A549 (cell line): ENCODE measurements around the gene PPP2R2D. TPM values are rescaled to one million over a fixed set of nuclear protein-coding genes. Genes with fewer than 3 reads are reported as not detected.

Experiments
- ATAC-seq, 2 experiments: fragments of 200-7000 bp in 1 of 2; fragments of >200 bp in 1 of 2; cut with Nextera tagmentation in 1 of 2; cut with Tn5 transposase in 1 of 2; 3 replicates each; pipeline versions ENCODE4 v1.8.0 to v1.9.1; 2018 to 2020; ENCODE audit warnings: mild to moderate bottlenecking in 1 of 2, moderate library complexity in 1 of 2
- CTCF ChIA-PET: fragments of 300-600 bp; sonication (Branson Sonifier 250); formaldehyde crosslinking; extraction: SDS; loops from one replicate; lab custom pipeline; 2021; ENCODE audit warnings: antibody characterized with exemption, inconsistent platforms; lab: Yijun Ruan, JAX
- POLR2A ChIA-PET: fragments of 350-600 bp; formaldehyde crosslinking; extraction: SDS; loops from one replicate; lab custom pipeline; 2021; ENCODE audit warnings: antibody characterized with exemption, inconsistent platforms; lab: Yijun Ruan, JAX
- DNase-seq, 2 experiments: peaks; one replicate each; pipeline versions ENCODE4 v3.0.0 to v3.0.0-alpha.2; 2011 to 2016; ENCODE audit warnings: low read depth in 1 of 2, low spot score in 1 of 2
- FAIRE-seq: peaks from 2 replicates; lab custom pipeline; 2011; peaks lifted over from hg19 to GRCh38; lab: Jason Lieb, UNC
- H3K27ac ChIP-seq, 2 experiments: fragments of >200 bp; sonication (Bioruptor Twin); formaldehyde crosslinking; 3 replicates each; pipeline ENCODE4 v1.5.1; 2016 to 2017
- H3K4me1 ChIP-seq: fragments of >200 bp; sonication (Bioruptor Twin); formaldehyde crosslinking; 3 replicates; pipeline ENCODE4 v1.6.1; 2016
- H3K4me2 ChIP-seq: fragments of >200 bp; sonication (Bioruptor Twin); formaldehyde crosslinking; 3 replicates; pipeline ENCODE4 v1.6.1; 2016
- H3K4me3 ChIP-seq: fragments of >200 bp; sonication (Bioruptor Twin); formaldehyde crosslinking; 3 replicates; pipeline ENCODE4 v1.5.1; 2016
- H3K9me3 ChIP-seq: fragments of >200 bp; sonication (Bioruptor Twin); formaldehyde crosslinking; 3 replicates; pipeline ENCODE4 v1.6.1; 2016
- BCL3 ChIP-seq: fragments of >200 bp; sonication (Bioruptor Twin); formaldehyde crosslinking; IDR thresholded peaks from 3 replicates; pipeline ENCODE4 v1.6.1; 2016
- CBX2 ChIP-seq: fragments of 200-600 bp; sonication (generic); IDR thresholded peaks from 2 replicates; pipeline ENCODE4 v1.6.1; 2016; ENCODE audit warnings: low read depth, mild to moderate bottlenecking, borderline replicate concordance
- CHD4 ChIP-seq: fragments of 200-600 bp; sonication (generic); IDR thresholded peaks from 2 replicates; pipeline ENCODE4 v1.6.1; 2016; ENCODE audit warnings: antibody characterized with exemption, mild to moderate bottlenecking, borderline replicate concordance
- E2F6 ChIP-seq: IDR thresholded peaks from 2 replicates; pipeline ENCODE4 v1.6.1; 2012; ENCODE audit warnings: low read depth, borderline replicate concordance
- ELK1 ChIP-seq: fragments of 150-350 bp; IDR thresholded peaks from 2 replicates; pipeline ENCODE4 v1.6.1; 2014; ENCODE audit warnings: low read depth, mild to moderate bottlenecking, low read length
- FOSL2 ChIP-seq, 2 experiments: fragments of 450-650 bp in 1 of 2; fragments of >200 bp in 1 of 2; sonication (Bioruptor Twin) in 1 of 2; formaldehyde crosslinking; IDR thresholded peaks; 2 replicates each; pipeline versions ENCODE4 v1.5.0 to v1.6.1; 2016 to 2020; ENCODE audit warnings: mild to moderate bottlenecking in 1 of 2, moderate library complexity in 1 of 2
- GATA3 ChIP-seq: IDR thresholded peaks from 2 replicates; pipeline ENCODE4 v1.6.1; 2012; ENCODE audit warnings: borderline replicate concordance
- HEYL ChIP-seq: fragments of 250-450 bp; sonication (Bioruptor Pico); IDR thresholded peaks from 2 replicates; pipeline ENCODE4 v1.8.0; 2021; ENCODE audit warnings: mild to moderate bottlenecking, moderate library complexity
- MAFK ChIP-seq: fragments of 450-650 bp; IDR thresholded peaks from 2 replicates; pipeline ENCODE4 v1.6.1; 2014; ENCODE audit not compliant: partially characterized antibody
- NFE2L2 ChIP-seq: fragments of 150-350 bp; conservative IDR thresholded peaks from 2 replicates; pipeline ENCODE4 v1.6.1; 2014; ENCODE audit warnings: low read length
- PHF8 ChIP-seq: fragments of 200-600 bp; sonication (generic); IDR thresholded peaks from 2 replicates; pipeline ENCODE4 v1.6.1; 2016; ENCODE audit warnings: low read depth, mild to moderate bottlenecking, antibody characterized with exemption, moderate library complexity, borderline replicate concordance
- RAD21 ChIP-seq, 2 experiments: fragments of >200 bp in 1 of 2; sonication (Bioruptor Twin) in 1 of 2; formaldehyde crosslinking in 1 of 2; IDR thresholded peaks in 1 of 2; conservative IDR thresholded peaks in 1 of 2; 2 replicates in 1 of 2; 3 replicates in 1 of 2; pipeline ENCODE4 v1.6.1; 2012 to 2018; ENCODE audit warnings: inconsistent platforms in 1 of 2
- REST ChIP-seq: fragments of 200-600 bp; sonication (generic); IDR thresholded peaks from 2 replicates; pipeline ENCODE4 v1.6.1; 2016; ENCODE audit warnings: antibody characterized with exemption, mild to moderate bottlenecking, moderate library complexity
- RNF2 ChIP-seq: fragments of 200-600 bp; sonication (generic); IDR thresholded peaks from 2 replicates; pipeline ENCODE4 v1.6.1; 2016; ENCODE audit warnings: low read depth, mild to moderate bottlenecking, antibody characterized with exemption, moderate library complexity, borderline replicate concordance
- SMC3 ChIP-seq: fragments of >200 bp; sonication (Bioruptor Twin); formaldehyde crosslinking; IDR thresholded peaks from 3 replicates; pipeline ENCODE4 v1.6.1; 2018; ENCODE audit warnings: inconsistent platforms
- ZC3H11A ChIP-seq: fragments of 450-650 bp; IDR thresholded peaks from 2 replicates; pipeline ENCODE4 v1.6.1; 2014; ENCODE audit warnings: antibody characterized with exemption, mild to moderate bottlenecking
- ZNF302 ChIP-seq: fragments of 250-450 bp; sonication (Bioruptor Pico); IDR thresholded peaks from 2 replicates; pipeline ENCODE4 v1.9.0; 2021; ENCODE audit warnings: inconsistent platforms, mild to moderate bottlenecking, moderate library complexity
- WGBS: methylation state at CpG from one replicate; pipeline ENCODE4 v1.1.6; 2017; ENCODE audit errors: missing lambda C conversion rate; 5-methylcytosine and 5-hydroxymethylcytosine counted together
- polyA plus RNA-seq, 4 experiments: library from polyadenylated mRNA; depleted of rRNA in 3 of 4; stranded (reverse); fragments of >200 nt; fragmentation: RNase III in 1 of 4; extraction: RNeasy Plus Mini Kit Qiagen cat#74134 plus additional on column Dnase treatment in 1 of 4; gene quantifications; 2 replicates in 3 of 4; 3 replicates in 1 of 4; pipeline ENCODE4 v1.2.3, GENCODE V29; 2011 to 2017

Gene PPP2R2D
- polyA plus RNA-seq, 2 of the 4 experiments (the other 2 are of a cell fraction) = 23.9 to 36.0 TPM

- WGBS = 63% methylated on average over 3 of the region's 3 CpGs
- H3K27ac ChIP-seq = no peak overlapping the region
- POLR2A ChIA-PET = no interaction called here
- H3K9me3 ChIP-seq = no peaks in the 10 kb centered on the region
- H3K4me1 ChIP-seq = peaks cover 23% of the 10 kb centered on the region
- FAIRE-seq (no peak), DNase-seq (no peak), ATAC-seq (no peak)
- H3K4me2 ChIP-seq = no peak overlapping the region
- CTCF ChIA-PET = no interaction called here
- TF ChIP-seq ELK1 (no peak), ZNF302 (no peak), REST (no peak), RAD21 (conservative IDR thresholded peaks at IDR 0.05 in 1 of 2, IDR thresholded peaks at IDR 0.05 in 1 of 2) (no peak), PHF8 (no peak), SMC3 (no peak), RNF2 (no peak), FOSL2 (IDR thresholded peaks at IDR 0.05) (no peak), FOSL2 (CRISPR knock-in tag; IDR thresholded peaks at IDR 0.05) (no peak), CBX2 (no peak)
- H3K4me3 ChIP-seq = no peak overlapping the region
These were observed 77.6 kb downstream of the PPP2R2D start for GRCh38 chr10:131978366-131978765.

GRCh38 chr10:131978851-131979250 is 78.0 kb downstream of the PPP2R2D start:
- DNase-seq (no peak), FAIRE-seq (no peak), ATAC-seq (no peak)
- ChIA-PET POLR2A (interaction anchor here (0.7 kb wide), 1 partner anchor 14 kb away, joined by 4 read pairs; no protein-coding TSS in a partner anchor), CTCF (no interaction called here)
- TF ChIP-seq NFE2L2 (no peak), ZC3H11A (no peak), ELK1 (no peak), E2F6 (no peak), BCL3 (no peak), GATA3 (no peak), MAFK (no peak), CHD4 (no peak), HEYL (CRISPR knock-in tag) (no peak)
- Histone ChIP-seq H3K4me2 (no peak overlapping the region), H3K4me1 (peaks cover 28% of the 10 kb centered on the region), H3K27ac (no peak overlapping the region), H3K9me3 (no peaks in the 10 kb centered on the region), H3K4me3 (no peak overlapping the region)
- 95% methylated on average over 6 of the region's 6 CpGs for WGBS
